Psoas muscle (tissue), 8 donors: ENCODE measurements around the gene UGDH. TPM values are rescaled to one million over a fixed set of nuclear protein-coding genes. Genes with fewer than 3 reads are reported as not detected.
"Not testable (repeated sequence)": the region's sequence is repeated elsewhere in the genome, so short reads cannot be mapped to it uniquely, and the experiment has no call there.

ENCODE experiments used
- ATAC-seq, 4 donors: fragments of 200-7000 bp; cut with Tn5 transposase; one replicate each; pipeline ENCODE4 v1.9.1; 2020; ENCODE audit warnings: moderate library complexity in 3 of 4, mild to moderate bottlenecking in 2 of 4
- DNase-seq, 2 donors: peaks; one replicate each; pipeline ENCODE4 v3.0.0-alpha.2; 2020
- H3K27ac ChIP-seq: fragments of 200-600 bp; one replicate; pipeline ENCODE4 v1.8.0; 2022
- H3K27me3 ChIP-seq, 3 donors: fragments of 200-600 bp in 1 of 3; one replicate each; pipeline versions ENCODE4 v1.6.1 to v1.8.0; 2013 to 2022; ENCODE audit warnings: low read length in 2 of 3, mild to moderate bottlenecking in 2 of 3, moderate library complexity in 1 of 3; ENCODE audit not compliant: insufficient read depth in 3 of 3
- H3K36me3 ChIP-seq, 2 donors: fragments of 200-600 bp in 1 of 2; one replicate each; pipeline versions ENCODE4 v1.6.1 to v1.8.0; 2013 to 2022; ENCODE audit warnings: low read depth in 1 of 2, mild to moderate bottlenecking in 1 of 2, moderate library complexity in 1 of 2; ENCODE audit not compliant: insufficient read depth in 1 of 2
- H3K4me1 ChIP-seq: fragments of 200-600 bp; one replicate; pipeline ENCODE4 v1.8.0; 2022
- H3K4me3 ChIP-seq: fragments of 200-600 bp; one replicate; pipeline ENCODE4 v1.8.0; 2022; ENCODE audit warnings: mild to moderate bottlenecking
- H3K9me3 ChIP-seq: fragments of 200-600 bp; one replicate; pipeline ENCODE4 v1.8.0; 2022
- WGBS, 3 donors: extraction: QIAGEN DNeasy Blood & Tissue Kit; methylation state at CpG; one replicate each; pipeline versions ENCODE4 v1.1.6 to v1.1.7; 2013; 5-methylcytosine and 5-hydroxymethylcytosine counted together
- intact Hi-C, 2 donors: fragments of 100-400 bp; cut with DNase I; formaldehyde crosslinking; loops; one replicate each; pipeline versions ENCODE4 v1.11.0 to v1.14.2; 2022
- polyA plus RNA-seq, 3 donors: library from polyadenylated mRNA; stranded (reverse); fragments of 200-250 nt; gene quantifications; one replicate each; pipeline ENCODE4 v1.2.3, GENCODE V29; 2013
- total RNA-seq, 4 donors: library from RNA; stranded (reverse); fragmentation: NEBNext Ultra II Directional in 2 of 4; extraction: Animal tissue kit (Norgen Biotek cat#: 25700) in 2 of 4; gene quantifications; one replicate each; pipeline versions ENCODE4 v1.2.1 to v1.2.4, GENCODE V29; 2021 to 2023
- TF ChIP-seq, protein P1 (sequence below): fragments of 200-600 bp; IDR thresholded peaks from one replicate; pipeline ENCODE4 v1.8.0; 2022; ENCODE audit warnings: antibody characterized with exemption
- donor health status: healthy with polysubstance abuse.
- donor health status: DM: no; HTN: no; CAD: no; lungs with moderate emphysema.
- donor health status: Bipolar disorder and iron deficiency.
- donor health status: healthy.
- donor health status: DM: yes; HTN: yes; CAD: no.
- donor health status: DM: no; HTN: no; CAD: no.
- donor health status: DM: no; HTN: no; CAD: no.
- donor health status: DM: yes; HTN: yes; CAD: no.

UGDH gene
- total and polyA plus RNA-seq, 7 donors, result 2.5 to 9.8 (median 7.7) TPM

DNA sequence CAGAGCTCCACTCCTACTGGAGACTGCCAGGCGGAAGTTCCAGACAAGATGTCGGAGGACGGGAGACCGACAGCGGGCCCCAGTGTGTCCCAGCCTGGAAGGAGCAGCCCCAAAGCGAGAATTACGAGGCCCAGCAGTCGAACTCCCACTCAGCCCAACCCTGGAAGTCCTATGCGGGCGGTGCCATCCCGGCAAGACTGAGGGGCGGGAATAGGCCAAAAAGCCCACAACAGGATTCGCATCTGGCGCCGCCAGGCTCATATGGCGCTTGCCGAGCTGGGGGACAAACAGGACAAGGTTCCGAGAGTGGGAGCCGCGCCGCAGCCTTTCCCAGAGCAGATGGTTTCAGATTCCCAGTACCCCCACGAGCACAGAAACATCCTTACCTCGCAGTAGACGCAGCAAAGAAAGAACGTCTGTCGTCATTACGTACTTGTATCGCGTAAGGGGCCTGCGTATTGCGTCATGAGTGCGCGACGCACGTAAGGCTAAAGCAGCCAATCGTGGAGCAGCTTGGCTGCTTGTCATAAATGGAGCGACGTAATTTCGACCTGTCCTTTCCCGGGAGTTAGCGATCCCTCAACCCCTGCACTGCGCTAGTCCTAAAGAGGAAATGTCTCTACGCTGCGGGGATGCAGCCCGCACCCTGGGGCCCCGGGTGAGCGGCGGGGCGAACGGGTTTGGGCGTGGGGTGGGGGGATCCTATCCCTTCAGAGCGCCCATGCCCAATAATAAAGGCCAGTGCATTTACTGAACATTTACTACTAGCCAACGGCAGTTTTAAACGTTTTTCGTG is 68.5 kb downstream of the UGDH start, which contains the start of the genes LIAS and RPL9:
LIAS (plus strand) TSS at position 552 of the 796 bp plus-strand sequence; CDS start at position 614, 62 bp downstream.
RPL9 (minus strand) TSS at position 418 of the 796 bp plus-strand sequence. CDS start 483 bp downstream, outside the sequence.
- Histone ChIP-seq H3K4me3 (peak within 1 kb of the TSS; percentile 100), H3K27me3 (no peaks in the 10 kb centered on the region), H3K4me1 (peaks cover 24% of the 10 kb centered on the region), H3K36me3 (peaks cover 21 to 77% of the 10 kb centered on the region in 2 donors), H3K9me3 (no peaks in the 10 kb centered on the region), H3K27ac (peak within 1 kb of the TSS; percentile 99)
- WGBS, 3 donors, result 0% methylated on average over 55 of the region's 55 CpGs
- peak; percentile 95 to 96 (median 96) for ATAC-seq
- peak; percentile 95 to 98 for DNase-seq
- intact Hi-C loops, result loop anchor here in 1 of 2 donors (5.0 kb wide), 1 partner anchor 179 kb away; the partner anchor contains the start of gene SMIM14
- TF ChIP-seq, protein P1, sequence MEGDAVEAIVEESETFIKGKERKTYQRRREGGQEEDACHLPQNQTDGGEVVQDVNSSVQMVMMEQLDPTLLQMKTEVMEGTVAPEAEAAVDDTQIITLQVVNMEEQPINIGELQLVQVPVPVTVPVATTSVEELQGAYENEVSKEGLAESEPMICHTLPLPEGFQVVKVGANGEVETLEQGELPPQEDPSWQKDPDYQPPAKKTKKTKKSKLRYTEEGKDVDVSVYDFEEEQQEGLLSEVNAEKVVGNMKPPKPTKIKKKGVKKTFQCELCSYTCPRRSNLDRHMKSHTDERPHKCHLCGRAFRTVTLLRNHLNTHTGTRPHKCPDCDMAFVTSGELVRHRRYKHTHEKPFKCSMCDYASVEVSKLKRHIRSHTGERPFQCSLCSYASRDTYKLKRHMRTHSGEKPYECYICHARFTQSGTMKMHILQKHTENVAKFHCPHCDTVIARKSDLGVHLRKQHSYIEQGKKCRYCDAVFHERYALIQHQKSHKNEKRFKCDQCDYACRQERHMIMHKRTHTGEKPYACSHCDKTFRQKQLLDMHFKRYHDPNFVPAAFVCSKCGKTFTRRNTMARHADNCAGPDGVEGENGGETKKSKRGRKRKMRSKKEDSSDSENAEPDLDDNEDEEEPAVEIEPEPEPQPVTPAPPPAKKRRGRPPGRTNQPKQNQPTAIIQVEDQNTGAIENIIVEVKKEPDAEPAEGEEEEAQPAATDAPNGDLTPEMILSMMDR, result no peak

DNA sequence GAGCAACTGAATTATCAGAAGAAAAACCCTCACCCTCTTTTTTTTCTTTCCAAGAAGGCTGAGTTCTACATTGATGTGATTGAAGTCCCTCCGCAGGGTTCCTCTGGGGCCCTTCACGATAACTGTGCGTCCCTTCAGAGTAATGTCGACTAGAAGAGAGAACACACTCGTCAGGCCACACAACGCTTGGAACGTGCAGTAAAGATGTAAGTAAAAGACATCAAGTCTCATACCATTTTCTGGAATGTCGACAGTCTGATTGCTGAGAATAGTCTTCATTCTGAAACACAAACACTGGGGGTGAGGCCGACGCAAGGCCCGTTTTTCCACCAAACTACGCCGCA is 69.1 kb downstream of the UGDH start:
- intact Hi-C loops, result loop anchor here in 1 of 2 donors (5.0 kb wide), 1 partner anchor 179 kb away; the partner anchor contains the start of gene SMIM14
- H3K27me3 ChIP-seq, DNase-seq, H3K9me3 ChIP-seq: not testable (repeated sequence)
- H3K4me1 ChIP-seq, result peaks cover 24% of the 10 kb centered on the region
- peaks cover 21 to 77% of the 10 kb centered on the region in 2 donors for H3K36me3 ChIP-seq
- ATAC-seq, result peak; percentile 1 to 22 (median 6)
- H3K4me3 ChIP-seq, result peak overlapping the region; percentile 100
- peak overlapping the region; percentile 99 for H3K27ac ChIP-seq
- 1 to 2% (median 1%) methylated on average over 13 of the region's 13 CpGs for WGBS, 3 donors

DNA sequence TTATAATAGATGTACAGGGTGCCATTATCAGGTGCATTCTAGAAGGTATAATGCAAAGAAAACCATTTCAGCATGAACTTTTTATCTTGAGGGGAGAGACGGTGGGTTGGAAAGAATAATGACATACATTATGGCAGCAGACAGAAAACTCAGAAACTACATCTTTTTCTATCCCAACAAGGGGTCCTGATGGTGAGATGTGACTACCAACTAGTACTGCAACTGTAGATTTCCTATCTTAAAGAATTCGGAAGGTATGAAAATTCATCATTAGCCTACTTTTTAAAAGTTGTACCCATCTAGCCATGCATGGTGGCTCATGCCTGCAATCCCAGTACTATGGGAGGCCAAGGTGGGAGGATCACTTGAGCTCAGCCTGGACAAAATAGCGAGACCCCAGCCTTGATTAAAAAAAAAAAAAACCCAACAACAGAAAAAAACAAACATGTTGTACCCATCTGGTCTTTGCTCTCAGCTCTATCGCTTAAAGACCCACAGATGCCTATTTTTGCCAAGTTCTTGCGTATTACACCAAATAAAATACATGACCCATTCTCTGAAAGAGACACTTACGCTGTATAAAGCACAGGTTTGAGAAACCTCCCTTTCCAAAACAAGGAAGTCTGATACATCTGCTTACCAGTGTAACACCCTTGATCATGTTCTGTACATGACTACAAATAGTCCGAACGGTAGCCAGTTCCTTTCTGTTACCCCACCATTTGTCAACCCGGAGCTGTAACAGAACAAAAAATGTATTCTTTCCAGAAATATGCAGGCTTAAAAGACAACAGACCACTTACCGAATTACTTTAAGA is 70.1 kb downstream of the UGDH start:
- peaks cover 23 to 77% of the 10 kb centered on the region in 2 donors for H3K36me3 ChIP-seq
- no peaks in the 10 kb centered on the region for H3K27me3 ChIP-seq
- ATAC-seq, result no peak
- H3K27ac ChIP-seq, result peak overlapping the region; percentile 99
- H3K9me3 ChIP-seq, result no peaks in the 10 kb centered on the region
- TF ChIP-seq, protein P1, result no peak
- no peak for DNase-seq
- 72 to 78% (median 74%) methylated on average over 10 of the region's 10 CpGs for WGBS, 3 donors
- H3K4me3 ChIP-seq, result peak overlapping the region; percentile 100
- intact Hi-C loops, result loop anchor here in 1 of 2 donors (5.0 kb wide), 1 partner anchor 180 kb away; the partner anchor contains the start of gene SMIM14
- peaks cover 24% of the 10 kb centered on the region for H3K4me1 ChIP-seq

DNA sequence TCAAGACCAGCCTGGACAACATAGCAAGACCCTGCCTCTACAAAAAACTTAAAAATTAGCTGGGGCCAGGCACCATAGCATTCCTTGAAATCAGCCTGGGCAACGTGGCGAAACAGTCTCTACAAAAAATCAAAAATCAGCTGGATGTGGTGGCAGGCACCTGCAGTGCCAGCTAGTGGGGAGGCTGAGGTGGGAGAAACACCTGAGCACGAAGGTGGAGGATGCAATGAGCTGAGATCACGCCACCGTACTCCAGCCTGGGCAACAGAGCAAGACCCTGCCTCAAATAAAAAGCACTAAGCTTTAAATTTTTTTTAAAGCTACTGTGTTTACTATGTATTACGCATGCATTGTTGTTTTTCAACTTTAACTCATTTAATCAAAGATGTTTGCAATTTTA is 71.8 kb downstream of the UGDH start:
- DNase-seq, result no peak
- TF ChIP-seq, protein P1, result no peak
- ATAC-seq, result no peak
- H3K4me3 ChIP-seq, result no peak overlapping the region
- H3K27ac ChIP-seq, result no peak overlapping the region
- intact Hi-C loops, result loop anchor here in 1 of 2 donors (5.0 kb wide), 1 partner anchor 182 kb away; the partner anchor contains the start of gene SMIM14
- H3K36me3 ChIP-seq, result peaks cover 17 to 78% of the 10 kb centered on the region in 2 donors
- WGBS, 3 donors, result 86 to 90% (median 89%) methylated on average over 6 of the region's 6 CpGs
- no peaks in the 10 kb centered on the region for H3K27me3 ChIP-seq
- peaks cover 24% of the 10 kb centered on the region for H3K4me1 ChIP-seq
- no peaks in the 10 kb centered on the region for H3K9me3 ChIP-seq
